ENCODE measurements around the gene RRP12. TPM values are rescaled to one million over a fixed set of nuclear protein-coding genes. Genes with fewer than 3 reads are reported as not detected.
"Not testable (repeated sequence)": the region's sequence is repeated elsewhere in the genome, so short reads cannot be mapped to it uniquely, and the experiment has no call there.

Gene RRP12
- total and polyA plus RNA-seq, 2 experiments from 2014 or later = 14.9 to 16.2 TPM

GRCh38 chr10:97412891-97413304, 11.8 kb upstream of the RRP12 start:
- DNase-seq (ENCODE audit: low read depth in 1 of 2, low spot score in 1 of 2) = no peak
- Histone ChIP-seq H3K27me3 (no peaks in the 10 kb centered on the region), H3K4me1 (ENCODE audit: low read depth) (no peaks in the 10 kb centered on the region), H3K27ac (no peak overlapping the region), H3K36me3 (no peaks in the 10 kb centered on the region), H3K9me3 (ENCODE audit: low read depth) (no peaks in the 10 kb centered on the region), H3K4me3 (no peak overlapping the region)
- TF ChIP-seq CTCF (IDR thresholded peaks at IDR 0.05; ENCODE audit: low read depth, low read length) = no peak

GRCh38 chr10:97411406-97411805, 10.3 kb upstream of the RRP12 start:
- no peaks in the 10 kb centered on the region for H3K27me3 ChIP-seq
- H3K4me1 ChIP-seq (ENCODE audit: low read depth) = no peaks in the 10 kb centered on the region
- H3K9me3 ChIP-seq (ENCODE audit: low read depth) = no peaks in the 10 kb centered on the region
- H3K27ac ChIP-seq = no peak overlapping the region
- no peaks in the 10 kb centered on the region for H3K36me3 ChIP-seq
- TF ChIP-seq CTCF (IDR thresholded peaks at IDR 0.05; ENCODE audit: low read depth, low read length) = no peak
- peak; percentile 44 to 78 for DNase-seq (ENCODE audit: low read depth in 1 of 2, low spot score in 1 of 2)
- H3K4me3 ChIP-seq = no peak overlapping the region

GRCh38 chr10:97408496-97408992, 7.4 kb upstream of the RRP12 start:
- H3K36me3 ChIP-seq = no peaks in the 10 kb centered on the region
- H3K9me3 ChIP-seq (ENCODE audit: low read depth) = no peaks in the 10 kb centered on the region
- no peaks in the 10 kb centered on the region for H3K27me3 ChIP-seq
- H3K4me3 ChIP-seq = no peak overlapping the region
- H3K4me1 ChIP-seq (ENCODE audit: low read depth) = no peaks in the 10 kb centered on the region
- H3K27ac ChIP-seq = no peak overlapping the region
- TF ChIP-seq CTCF (IDR thresholded peaks at IDR 0.05; ENCODE audit: low read depth, low read length) = no peak
- no peak for DNase-seq (ENCODE audit: low read depth in 1 of 2, low spot score in 1 of 2)

- Histone ChIP-seq H3K4me1 (ENCODE audit: low read depth) (no peaks in the 10 kb centered on the region), H3K9me3 (ENCODE audit: low read depth) (no peaks in the 10 kb centered on the region)
- no peak for TF ChIP-seq CTCF (IDR thresholded peaks at IDR 0.05; ENCODE audit: low read depth, low read length)
These were observed 6.8 kb upstream of the RRP12 start for GRCh38 chr10:97407952-97408248.

GRCh38 chr10:97407211-97407951, 6.2 kb upstream of the RRP12 start:
- peak; percentile 84 to 85 for DNase-seq (ENCODE audit: low read depth in 1 of 2, low spot score in 1 of 2)
- Histone ChIP-seq H3K4me1 (ENCODE audit: low read depth) (no peaks in the 10 kb centered on the region), H3K36me3 (no peaks in the 10 kb centered on the region), H3K9me3 (ENCODE audit: low read depth) (no peaks in the 10 kb centered on the region), H3K4me3 (peak overlapping the region; percentile 9), H3K27me3 (no peaks in the 10 kb centered on the region), H3K27ac (no peak overlapping the region)
- peak; percentile 80 for TF ChIP-seq CTCF (IDR thresholded peaks at IDR 0.05; ENCODE audit: low read depth, low read length)

More at GRCh38 chr10:97407952-97408248, 6.8 kb upstream of the RRP12 start:
- no peaks in the 10 kb centered on the region for H3K36me3 ChIP-seq
- no peak overlapping the region for H3K4me3 ChIP-seq
- no peaks in the 10 kb centered on the region for H3K27me3 ChIP-seq
- DNase-seq (ENCODE audit: low read depth in 1 of 2, low spot score in 1 of 2) = no peak
- no peak overlapping the region for H3K27ac ChIP-seq

GRCh38 chr10:97406483-97406882, 5.3 kb upstream of the RRP12 start:
- H3K27me3 ChIP-seq; H3K36me3 ChIP-seq; DNase-seq (ENCODE audit: low read depth in 1 of 2, low spot score in 1 of 2); H3K4me1 ChIP-seq (ENCODE audit: low read depth); H3K9me3 ChIP-seq (ENCODE audit: low read depth); H3K27ac ChIP-seq; H3K4me3 ChIP-seq: not testable (repeated sequence)
